B cell (primary cell): ENCODE results near the gene NCK1.

Experiments used
- CTCF ChIP-seq: fragments of 200-600 bp; IDR thresholded peaks from one replicate; pipeline ENCODE4 v1.8.0; 2022; ENCODE audit warnings: antibody characterized with exemption, mild to moderate bottlenecking
- EZH2 ChIP-seq: IDR thresholded peaks from 2 replicates; pipeline ENCODE4 v1.6.1; 2012; ENCODE audit warnings: borderline replicate concordance, low read depth, mild to moderate bottlenecking, moderate library complexity, low read length; ENCODE audit not compliant: insufficient read depth, poor library complexity, severe bottlenecking

DNA sequence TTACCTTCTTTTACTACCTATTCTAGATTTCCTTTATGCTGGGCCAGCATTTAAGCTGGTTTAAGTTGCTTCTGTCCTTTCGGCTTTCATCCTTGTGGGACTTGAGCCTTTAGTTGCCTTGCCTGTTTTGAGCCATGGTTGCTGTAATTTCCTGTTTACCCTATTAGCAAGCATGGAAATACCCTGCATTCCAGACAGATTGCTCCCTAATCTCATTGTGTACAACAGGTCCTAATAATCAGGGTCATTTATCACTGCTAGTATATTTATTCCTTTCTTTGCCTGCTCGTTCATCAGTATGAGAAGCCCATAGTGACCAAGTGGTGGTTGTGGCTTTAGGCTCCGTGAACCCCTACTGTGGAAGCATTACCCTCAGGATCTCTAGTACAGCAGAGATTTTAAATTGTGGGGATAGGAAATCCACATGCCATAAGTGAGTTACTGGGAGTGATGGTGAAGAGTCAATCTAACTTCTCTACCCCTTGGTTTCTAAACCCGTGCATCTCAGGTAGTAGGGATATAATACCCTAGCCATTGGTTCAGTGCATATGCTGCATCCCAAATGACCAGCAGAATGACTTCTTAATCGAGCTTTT, 31.9 kb downstream of the NCK1 start:
- TF ChIP-seq CTCF (no peak), EZH2 (no peak)
